Measurements from ENCODE around the gene SACS.

The SACS gene

GRCh38 chr13:23359882-23360281, 73.6 kb downstream of the SACS start:
- Histone ChIP-seq H3K9me3 (ENCODE audit: control insufficient read depth, insufficient read depth, low read length) (no peaks in the 10 kb centered on the region), H3K36me3 (ENCODE audit: control insufficient read depth, insufficient read depth, low read length) (peaks cover 4% of the 10 kb centered on the region; the same call in 1 of the 2 replicates), H3K27me3 (ENCODE audit: control insufficient read depth, insufficient read depth, low read length) (no peaks in the 10 kb centered on the region), H3K27ac (ENCODE audit: low read length) (no peak overlapping the region), H3K4me3 (ENCODE audit: low read length) (no peak overlapping the region), H3K4me1 (ENCODE audit: control insufficient read depth, insufficient read depth, low read length) (no peaks in the 10 kb centered on the region)
- DNase-seq (ENCODE audit: low read depth, low spot score): no peak
- WGBS (ENCODE audit: insufficient coverage, insufficient read length): no CpG with 5 or more reads among the region's 1 CpG

GRCh38 chr13:23357349-23357748, 76.2 kb downstream of the SACS start:
- peaks cover 7% of the 10 kb centered on the region; the same call in 1 of the 2 replicates for H3K36me3 ChIP-seq (ENCODE audit: control insufficient read depth, insufficient read depth, low read length)
- H3K27me3 ChIP-seq (ENCODE audit: control insufficient read depth, insufficient read depth, low read length): no peaks in the 10 kb centered on the region
- no peaks in the 10 kb centered on the region for H3K4me1 ChIP-seq (ENCODE audit: control insufficient read depth, insufficient read depth, low read length)
- no CpG with 5 or more reads among the region's 1 CpG for WGBS (ENCODE audit: insufficient coverage, insufficient read length)
- no peak overlapping the region for H3K4me3 ChIP-seq (ENCODE audit: low read length)
- no peaks in the 10 kb centered on the region for H3K9me3 ChIP-seq (ENCODE audit: control insufficient read depth, insufficient read depth, low read length)
- DNase-seq (ENCODE audit: low read depth, low spot score): no peak
- no peak overlapping the region for H3K27ac ChIP-seq (ENCODE audit: low read length)

- Histone ChIP-seq H3K9me3 (ENCODE audit: control insufficient read depth, insufficient read depth, low read length) (no peaks in the 10 kb centered on the region), H3K4me3 (ENCODE audit: low read length) (no peak overlapping the region), H3K4me1 (ENCODE audit: control insufficient read depth, insufficient read depth, low read length) (no peaks in the 10 kb centered on the region), H3K27me3 (ENCODE audit: control insufficient read depth, insufficient read depth, low read length) (no peaks in the 10 kb centered on the region), H3K27ac (ENCODE audit: low read length) (no peak overlapping the region), H3K36me3 (ENCODE audit: control insufficient read depth, insufficient read depth, low read length) (peaks cover 7% of the 10 kb centered on the region; the same call in 1 of the 2 replicates)
- WGBS (ENCODE audit: insufficient coverage, insufficient read length): no CpG with 5 or more reads among the region's 2 CpGs
- no peak for DNase-seq (ENCODE audit: low read depth, low spot score)
Observed at GRCh38 chr13:23356368-23356767, 77.1 kb downstream of the SACS start.

- no CpG with 5 or more reads among the region's 5 CpGs for WGBS (ENCODE audit: insufficient coverage, insufficient read length)
- H3K36me3 ChIP-seq (ENCODE audit: control insufficient read depth, insufficient read depth, low read length): peaks cover 9% of the 10 kb centered on the region; the same call in 1 of the 2 replicates
- no peaks in the 10 kb centered on the region for H3K27me3 ChIP-seq (ENCODE audit: control insufficient read depth, insufficient read depth, low read length)
- no peak overlapping the region for H3K27ac ChIP-seq (ENCODE audit: low read length)
- DNase-seq (ENCODE audit: low read depth, low spot score): no peak
- no peaks in the 10 kb centered on the region for H3K9me3 ChIP-seq (ENCODE audit: control insufficient read depth, insufficient read depth, low read length)
- no peaks in the 10 kb centered on the region for H3K4me1 ChIP-seq (ENCODE audit: control insufficient read depth, insufficient read depth, low read length)
- no peak overlapping the region for H3K4me3 ChIP-seq (ENCODE audit: low read length)
Observed at GRCh38 chr13:23354520-23354919, 79.0 kb downstream of the SACS start.

- no peak for DNase-seq (ENCODE audit: low read depth, low spot score)
- Histone ChIP-seq H3K27ac (ENCODE audit: low read length) (no peak overlapping the region), H3K27me3 (ENCODE audit: control insufficient read depth, insufficient read depth, low read length) (no peaks in the 10 kb centered on the region), H3K4me1 (ENCODE audit: control insufficient read depth, insufficient read depth, low read length) (no peaks in the 10 kb centered on the region), H3K4me3 (ENCODE audit: low read length) (no peak overlapping the region), H3K9me3 (ENCODE audit: control insufficient read depth, insufficient read depth, low read length) (no peaks in the 10 kb centered on the region), H3K36me3 (ENCODE audit: control insufficient read depth, insufficient read depth, low read length) (peaks cover 9% of the 10 kb centered on the region; the same call in 1 of the 2 replicates)
- no CpG with 5 or more reads among the region's 4 CpGs for WGBS (ENCODE audit: insufficient coverage, insufficient read length)
Observed at GRCh38 chr13:23352161-23352560, 81.3 kb downstream of the SACS start.

- DNase-seq (ENCODE audit: low read depth, low spot score): no peak
Observed at GRCh38 chr13:23350009-23350408, 83.5 kb downstream of the SACS start.

GRCh38 chr13:23349161-23349897, 84.2 kb downstream of the SACS start:
- no peak overlapping the region for H3K4me3 ChIP-seq (ENCODE audit: low read length)
- no peak for DNase-seq (ENCODE audit: low read depth, low spot score)
- H3K27me3 ChIP-seq (ENCODE audit: control insufficient read depth, insufficient read depth, low read length): no peaks in the 10 kb centered on the region
- H3K27ac ChIP-seq (ENCODE audit: low read length): no peak overlapping the region
- 0 out of 2 replicates have a peak, but pooled peaks cover 2% of the 10 kb centered on the region for H3K36me3 ChIP-seq (ENCODE audit: control insufficient read depth, insufficient read depth, low read length)
- H3K9me3 ChIP-seq (ENCODE audit: control insufficient read depth, insufficient read depth, low read length): no peaks in the 10 kb centered on the region
- no CpG with 5 or more reads among the region's 4 CpGs for WGBS (ENCODE audit: insufficient coverage, insufficient read length)
- no peaks in the 10 kb centered on the region for H3K4me1 ChIP-seq (ENCODE audit: control insufficient read depth, insufficient read depth, low read length)

More at GRCh38 chr13:23350009-23350408, 83.5 kb downstream of the SACS start:
- no peak overlapping the region for H3K4me3 ChIP-seq (ENCODE audit: low read length)
- no CpG with 5 or more reads among the region's 3 CpGs for WGBS (ENCODE audit: insufficient coverage, insufficient read length)
- peaks cover 6% of the 10 kb centered on the region; the same call in 1 of the 2 replicates for H3K36me3 ChIP-seq (ENCODE audit: control insufficient read depth, insufficient read depth, low read length)
- no peaks in the 10 kb centered on the region for H3K9me3 ChIP-seq (ENCODE audit: control insufficient read depth, insufficient read depth, low read length)
- no peak overlapping the region for H3K27ac ChIP-seq (ENCODE audit: low read length)
- H3K27me3 ChIP-seq (ENCODE audit: control insufficient read depth, insufficient read depth, low read length): no peaks in the 10 kb centered on the region
- no peaks in the 10 kb centered on the region for H3K4me1 ChIP-seq (ENCODE audit: control insufficient read depth, insufficient read depth, low read length)

GRCh38 chr13:23348262-23349127, 85.0 kb downstream of the SACS start:
- Histone ChIP-seq H3K36me3 (ENCODE audit: control insufficient read depth, insufficient read depth, low read length) (0 out of 2 replicates have a peak, but pooled peaks cover 2% of the 10 kb centered on the region), H3K27me3 (ENCODE audit: control insufficient read depth, insufficient read depth, low read length) (no peaks in the 10 kb centered on the region), H3K4me1 (ENCODE audit: control insufficient read depth, insufficient read depth, low read length) (no peaks in the 10 kb centered on the region), H3K27ac (ENCODE audit: low read length) (no peak overlapping the region), H3K4me3 (ENCODE audit: low read length) (no peak overlapping the region), H3K9me3 (ENCODE audit: control insufficient read depth, insufficient read depth, low read length) (no peaks in the 10 kb centered on the region)
- no CpG with 5 or more reads among the region's 4 CpGs for WGBS (ENCODE audit: insufficient coverage, insufficient read length)
- no peak for DNase-seq (ENCODE audit: low read depth, low spot score)

- no peaks in the 10 kb centered on the region for H3K4me1 ChIP-seq (ENCODE audit: control insufficient read depth, insufficient read depth, low read length)
- no CpG with 5 or more reads among the region's 1 CpG for WGBS (ENCODE audit: insufficient coverage, insufficient read length)
- H3K9me3 ChIP-seq (ENCODE audit: control insufficient read depth, insufficient read depth, low read length): no peaks in the 10 kb centered on the region
- no peak for DNase-seq (ENCODE audit: low read depth, low spot score)
- no peak overlapping the region for H3K4me3 ChIP-seq (ENCODE audit: low read length)
- H3K36me3 ChIP-seq (ENCODE audit: control insufficient read depth, insufficient read depth, low read length): 0 out of 2 replicates have a peak, but pooled peaks cover 2% of the 10 kb centered on the region
- no peaks in the 10 kb centered on the region for H3K27me3 ChIP-seq (ENCODE audit: control insufficient read depth, insufficient read depth, low read length)
- H3K27ac ChIP-seq (ENCODE audit: low read length): no peak overlapping the region
Observed at GRCh38 chr13:23347601-23348000, 85.9 kb downstream of the SACS start.

- H3K27me3 ChIP-seq (ENCODE audit: control insufficient read depth, insufficient read depth, low read length): no peaks in the 10 kb centered on the region
- H3K4me1 ChIP-seq (ENCODE audit: control insufficient read depth, insufficient read depth, low read length): no peaks in the 10 kb centered on the region
- no peak for DNase-seq (ENCODE audit: low read depth, low spot score)
- WGBS (ENCODE audit: insufficient coverage, insufficient read length): no CpG with 5 or more reads among the region's 4 CpGs
- peaks cover 3% of the 10 kb centered on the region; the same call in 1 of the 2 replicates for H3K36me3 ChIP-seq (ENCODE audit: control insufficient read depth, insufficient read depth, low read length)
- H3K9me3 ChIP-seq (ENCODE audit: control insufficient read depth, insufficient read depth, low read length): no peaks in the 10 kb centered on the region
- no peak overlapping the region for H3K4me3 ChIP-seq (ENCODE audit: low read length)
- no peak overlapping the region for H3K27ac ChIP-seq (ENCODE audit: low read length)
Observed at GRCh38 chr13:23344931-23345595, 88.4 kb downstream of the SACS start.
